Gastrocnemius medialis (tissue), 4 donors: ENCODE results near the gene SH2D3A.

ENCODE experiments used
- CTCF ChIP-seq, 5 experiments: fragments of 450-650 bp in 3 of 5; fragments of 200-600 bp in 2 of 5; sonication (generic) in 2 of 5; IDR thresholded peaks in 4 of 5; conservative IDR thresholded peaks in 1 of 5; 1 replicate in 4 of 5; 2 replicates in 1 of 5; pipeline ENCODE4 v1.5.1; 2016 to 2019; ENCODE audit warnings: antibody characterized with exemption in 5 of 5, mild to moderate bottlenecking in 3 of 5, moderate library complexity in 3 of 5
- POLR2A ChIP-seq, 2 donors: fragments of 450-650 bp; IDR thresholded peaks; one replicate each; pipeline ENCODE4 v1.6.1; 2017; ENCODE audit warnings: antibody characterized with exemption in 2 of 2, mild to moderate bottlenecking in 2 of 2, moderate library complexity in 2 of 2

- TF ChIP-seq CTCF (IDR thresholded peaks at IDR 0.05 in 4 of 5, conservative IDR thresholded peaks at IDR 0.05 in 1 of 5) (no peak), POLR2A (IDR thresholded peaks at IDR 0.05) (no peak)
Measured at GRCh38 chr19:6809262-6809661, 42.0 kb upstream of the SH2D3A start.
